ENCODE results near the gene KLK13.

DNA sequence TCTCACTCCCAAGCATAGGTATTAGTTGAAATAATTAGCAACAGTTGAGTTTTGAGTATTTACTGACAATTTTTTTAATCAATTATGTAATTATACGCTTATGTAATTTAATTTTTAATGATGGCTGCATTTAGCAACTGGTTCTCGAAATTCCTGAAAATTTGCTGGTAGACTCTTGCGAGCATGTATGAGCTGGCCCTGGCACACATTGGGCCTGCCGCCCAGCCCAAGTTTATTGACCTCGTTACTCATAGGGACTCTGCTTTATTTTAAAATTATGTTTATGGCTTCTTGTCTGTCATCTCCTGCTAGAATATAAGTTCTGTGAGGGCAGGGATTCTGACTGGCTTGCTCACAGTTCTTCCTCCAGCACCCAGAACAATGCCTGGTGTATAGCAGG is 11.1 kb upstream of the KLK13 start:
- TF ChIP-seq, protein P1, sequence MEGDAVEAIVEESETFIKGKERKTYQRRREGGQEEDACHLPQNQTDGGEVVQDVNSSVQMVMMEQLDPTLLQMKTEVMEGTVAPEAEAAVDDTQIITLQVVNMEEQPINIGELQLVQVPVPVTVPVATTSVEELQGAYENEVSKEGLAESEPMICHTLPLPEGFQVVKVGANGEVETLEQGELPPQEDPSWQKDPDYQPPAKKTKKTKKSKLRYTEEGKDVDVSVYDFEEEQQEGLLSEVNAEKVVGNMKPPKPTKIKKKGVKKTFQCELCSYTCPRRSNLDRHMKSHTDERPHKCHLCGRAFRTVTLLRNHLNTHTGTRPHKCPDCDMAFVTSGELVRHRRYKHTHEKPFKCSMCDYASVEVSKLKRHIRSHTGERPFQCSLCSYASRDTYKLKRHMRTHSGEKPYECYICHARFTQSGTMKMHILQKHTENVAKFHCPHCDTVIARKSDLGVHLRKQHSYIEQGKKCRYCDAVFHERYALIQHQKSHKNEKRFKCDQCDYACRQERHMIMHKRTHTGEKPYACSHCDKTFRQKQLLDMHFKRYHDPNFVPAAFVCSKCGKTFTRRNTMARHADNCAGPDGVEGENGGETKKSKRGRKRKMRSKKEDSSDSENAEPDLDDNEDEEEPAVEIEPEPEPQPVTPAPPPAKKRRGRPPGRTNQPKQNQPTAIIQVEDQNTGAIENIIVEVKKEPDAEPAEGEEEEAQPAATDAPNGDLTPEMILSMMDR (IDR thresholded peaks at IDR 0.05) = no peak
- TF ChIP-seq, protein P2, sequence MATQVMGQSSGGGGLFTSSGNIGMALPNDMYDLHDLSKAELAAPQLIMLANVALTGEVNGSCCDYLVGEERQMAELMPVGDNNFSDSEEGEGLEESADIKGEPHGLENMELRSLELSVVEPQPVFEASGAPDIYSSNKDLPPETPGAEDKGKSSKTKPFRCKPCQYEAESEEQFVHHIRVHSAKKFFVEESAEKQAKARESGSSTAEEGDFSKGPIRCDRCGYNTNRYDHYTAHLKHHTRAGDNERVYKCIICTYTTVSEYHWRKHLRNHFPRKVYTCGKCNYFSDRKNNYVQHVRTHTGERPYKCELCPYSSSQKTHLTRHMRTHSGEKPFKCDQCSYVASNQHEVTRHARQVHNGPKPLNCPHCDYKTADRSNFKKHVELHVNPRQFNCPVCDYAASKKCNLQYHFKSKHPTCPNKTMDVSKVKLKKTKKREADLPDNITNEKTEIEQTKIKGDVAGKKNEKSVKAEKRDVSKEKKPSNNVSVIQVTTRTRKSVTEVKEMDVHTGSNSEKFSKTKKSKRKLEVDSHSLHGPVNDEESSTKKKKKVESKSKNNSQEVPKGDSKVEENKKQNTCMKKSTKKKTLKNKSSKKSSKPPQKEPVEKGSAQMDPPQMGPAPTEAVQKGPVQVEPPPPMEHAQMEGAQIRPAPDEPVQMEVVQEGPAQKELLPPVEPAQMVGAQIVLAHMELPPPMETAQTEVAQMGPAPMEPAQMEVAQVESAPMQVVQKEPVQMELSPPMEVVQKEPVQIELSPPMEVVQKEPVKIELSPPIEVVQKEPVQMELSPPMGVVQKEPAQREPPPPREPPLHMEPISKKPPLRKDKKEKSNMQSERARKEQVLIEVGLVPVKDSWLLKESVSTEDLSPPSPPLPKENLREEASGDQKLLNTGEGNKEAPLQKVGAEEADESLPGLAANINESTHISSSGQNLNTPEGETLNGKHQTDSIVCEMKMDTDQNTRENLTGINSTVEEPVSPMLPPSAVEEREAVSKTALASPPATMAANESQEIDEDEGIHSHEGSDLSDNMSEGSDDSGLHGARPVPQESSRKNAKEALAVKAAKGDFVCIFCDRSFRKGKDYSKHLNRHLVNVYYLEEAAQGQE (IDR thresholded peaks at IDR 0.05) = no peak
- TF ChIP-seq JUN (IDR thresholded peaks at IDR 0.05) = no peak
- TF ChIP-seq, protein P3, sequence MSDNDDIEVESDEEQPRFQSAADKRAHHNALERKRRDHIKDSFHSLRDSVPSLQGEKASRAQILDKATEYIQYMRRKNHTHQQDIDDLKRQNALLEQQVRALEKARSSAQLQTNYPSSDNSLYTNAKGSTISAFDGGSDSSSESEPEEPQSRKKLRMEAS (IDR thresholded peaks at IDR 0.05) = no peak

All from A549 (cell line).